CD8-positive, alpha-beta memory T cell (primary cell): ENCODE measurements around the gene NTN3. TPM values are rescaled to one million over a fixed set of nuclear protein-coding genes. Genes with fewer than 3 reads are reported as not detected.

Source experiments
- CTCF ChIA-PET: fragments of 350-600 bp; sonication (Branson Sonifier 250); formaldehyde crosslinking; loops from one replicate; lab custom pipeline; 2021; ENCODE audit warnings: antibody characterized with exemption; lab: Charles Lee
- POLR2A ChIA-PET: fragments of 350-600 bp; sonication (Branson Sonifier 250); formaldehyde crosslinking; loops from one replicate; lab custom pipeline; 2021; ENCODE audit warnings: antibody characterized with exemption; lab: Charles Lee
- DNase-seq, 5 donors: peaks; one replicate each; pipeline versions ENCODE4 v3.0.0 to v3.0.0-alpha.2; 2020 to 2022; ENCODE audit warnings: mixed read lengths in 1 of 5
- H3K27ac ChIP-seq: one replicate; pipeline ENCODE4 v1.7.0; 2013; ENCODE audit warnings: low read depth, mild to moderate bottlenecking, low read length, moderate library complexity
- H3K27me3 ChIP-seq: 2 replicates; pipeline ENCODE4 v1.7.0; 2013; ENCODE audit warnings: low read length, mild to moderate bottlenecking; ENCODE audit not compliant: insufficient read depth, poor library complexity, severe bottlenecking
- H3K36me3 ChIP-seq: 2 replicates; pipeline ENCODE4 v1.7.0; 2013; ENCODE audit warnings: mild to moderate bottlenecking, low read length, moderate library complexity; ENCODE audit not compliant: insufficient read depth
- H3K4me1 ChIP-seq: 2 replicates; pipeline ENCODE4 v1.7.0; 2013; ENCODE audit warnings: mild to moderate bottlenecking, low read length, moderate library complexity; ENCODE audit not compliant: insufficient read depth
- H3K4me3 ChIP-seq: 2 replicates; pipeline ENCODE4 v1.7.0; 2013; ENCODE audit warnings: mild to moderate bottlenecking, low read length
- H3K9me3 ChIP-seq: 2 replicates; pipeline ENCODE4 v1.7.0; 2013; ENCODE audit warnings: mild to moderate bottlenecking, low read length
- H3K27ac Mint-ChIP-seq, 8 donors: one replicate each; pipeline ENCODE4 v1.8.0; 2020 to 2021; ENCODE audit warnings: mixed read lengths in 8 of 8, mild to moderate bottlenecking in 6 of 8, inconsistent platforms in 3 of 8, moderate library complexity in 3 of 8
- H3K27me3 Mint-ChIP-seq, 2 donors: one replicate each; pipeline ENCODE4 v1.8.0; 2020 to 2021; ENCODE audit warnings: mixed read lengths in 2 of 2, mild to moderate bottlenecking in 1 of 2, moderate library complexity in 1 of 2
- H3K36me3 Mint-ChIP-seq, 3 donors: one replicate each; pipeline ENCODE4 v1.8.0; 2020 to 2021; ENCODE audit warnings: mixed read lengths in 3 of 3, inconsistent platforms in 1 of 3, mild to moderate bottlenecking in 1 of 3
- H3K4me1 Mint-ChIP-seq, 3 donors: one replicate each; pipeline ENCODE4 v1.8.0; 2020 to 2021; ENCODE audit warnings: mixed read lengths in 3 of 3, inconsistent platforms in 1 of 3, mild to moderate bottlenecking in 1 of 3
- H3K4me3 Mint-ChIP-seq, 7 donors: one replicate each; pipeline ENCODE4 v1.8.0; 2020 to 2021; ENCODE audit warnings: mixed read lengths in 7 of 7, mild to moderate bottlenecking in 6 of 7, moderate library complexity in 4 of 7, inconsistent platforms in 2 of 7
- H3K9me3 Mint-ChIP-seq, 5 donors: one replicate each; pipeline ENCODE4 v1.8.0; 2020 to 2022; ENCODE audit warnings: mixed read lengths in 5 of 5, mild to moderate bottlenecking in 3 of 5, moderate library complexity in 2 of 5, inconsistent platforms in 1 of 5
- polyA plus RNA-seq: library from polyadenylated mRNA; unstranded; fragments of 300-500 nt; fragmentation: Illumina TruSeq; gene quantifications from one replicate; pipeline ENCODE4 v1.2.3, GENCODE V29; 2021
- total RNA-seq, 2 experiments: library from RNA; stranded (reverse); gene quantifications; one replicate each; pipeline ENCODE4 v1.2.3, GENCODE V29; 2021

Gene NTN3
- total and polyA plus RNA-seq, 3 experiments from 2014 or later: not detected

DNA sequence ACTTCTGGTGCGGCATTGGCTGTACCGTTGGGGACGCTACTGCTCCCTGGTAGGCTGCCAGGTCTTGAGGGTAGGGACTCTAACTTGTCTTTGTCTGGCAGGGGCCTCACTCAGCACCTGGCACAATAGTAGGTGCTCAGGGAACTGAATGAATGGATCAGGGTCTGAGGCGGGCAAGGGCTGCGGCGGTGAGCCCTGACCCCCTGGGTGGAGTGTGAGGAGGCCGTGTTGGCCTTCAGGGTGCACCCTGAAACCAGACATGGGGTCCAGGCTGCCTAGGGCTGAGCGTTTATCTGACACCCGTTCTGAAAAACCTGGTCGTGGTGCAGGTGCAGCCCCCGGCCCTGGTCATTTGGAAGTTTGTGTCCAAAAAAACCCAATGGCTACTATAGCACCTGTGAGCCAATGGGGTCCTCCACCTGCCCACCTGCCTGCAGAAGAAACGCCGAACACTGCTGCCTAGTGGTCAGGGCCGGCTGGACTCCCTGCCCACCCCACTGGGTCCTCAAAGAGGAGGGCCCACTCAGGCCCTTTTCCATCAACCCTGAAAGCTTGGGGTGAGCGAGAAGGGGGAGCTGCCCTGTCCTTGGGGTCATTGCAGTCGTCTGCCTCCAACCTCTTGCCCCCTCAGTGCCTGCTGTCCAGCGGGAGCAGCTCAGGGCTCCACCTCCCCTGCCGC, 37.8 kb downstream of the NTN3 start:
- POLR2A ChIA-PET: no interaction called here
- Histone ChIP-seq H3K9me3 (no peaks in the 10 kb centered on the region), H3K4me1 (peaks cover 10% of the 10 kb centered on the region), H3K36me3 (no peaks in the 10 kb centered on the region), H3K4me3 (no peak overlapping the region), H3K27ac (no peak overlapping the region), H3K27me3 (no peaks in the 10 kb centered on the region)
- H3K4me3 Mint-ChIP-seq: no peak overlapping the region
- H3K27me3 Mint-ChIP-seq: peaks cover 0 to under 1% of the 10 kb centered on the region in 2 donors
- no peak overlapping the region for H3K27ac Mint-ChIP-seq
- DNase-seq: no peak
- H3K36me3 Mint-ChIP-seq: peaks cover 0 to 1% (median 0%) of the 10 kb centered on the region in 3 donors
- CTCF ChIA-PET: no interaction called here
- no peaks in the 10 kb centered on the region for H3K9me3 Mint-ChIP-seq
- peaks cover 14 to 15% (median 14%) of the 10 kb centered on the region in 3 donors for H3K4me1 Mint-ChIP-seq

DNA sequence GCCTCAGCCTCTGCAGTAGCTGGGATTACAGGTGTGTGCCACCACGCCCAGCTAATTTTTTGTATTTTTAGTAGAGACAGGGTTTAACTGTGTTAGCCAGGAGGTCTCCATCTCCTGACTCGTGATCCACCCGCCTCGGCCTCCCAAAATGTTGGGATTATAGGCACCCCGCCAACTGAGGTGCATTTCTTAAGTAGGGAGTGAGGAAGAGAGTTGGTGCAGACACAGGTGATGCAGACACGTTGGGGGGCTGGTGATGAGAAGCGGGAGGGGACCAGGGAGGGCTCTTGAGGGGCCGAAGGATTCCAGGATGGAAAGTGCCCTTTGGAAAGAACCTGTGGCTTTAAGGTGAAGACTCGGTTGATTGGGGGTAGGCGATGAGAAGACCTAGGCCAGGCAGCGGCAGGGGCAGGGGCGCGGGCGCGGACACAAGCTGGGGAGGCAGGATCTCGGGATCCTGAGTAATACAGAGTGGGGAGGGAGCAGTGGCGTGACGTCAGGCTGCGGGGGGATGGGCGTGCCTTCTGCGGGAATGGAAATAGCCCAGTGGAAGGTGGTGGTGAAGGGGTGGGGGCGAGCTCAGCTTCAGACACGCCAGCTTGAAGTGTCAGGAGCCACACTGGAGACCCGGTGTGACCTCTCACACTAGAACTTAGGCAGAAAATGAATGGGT, 40.2 kb downstream of the NTN3 start:
- Histone ChIP-seq H3K4me1 (peaks cover 27% of the 10 kb centered on the region), H3K36me3 (no peaks in the 10 kb centered on the region), H3K9me3 (no peaks in the 10 kb centered on the region), H3K4me3 (no peak overlapping the region), H3K27me3 (no peaks in the 10 kb centered on the region), H3K27ac (peak overlapping the region; percentile 33)
- ChIA-PET POLR2A (no interaction called here), CTCF (interaction anchor here (1.3 kb wide), 1 partner anchor 8 kb away, joined by 3 read pairs; no protein-coding TSS in a partner anchor)
- H3K4me1 Mint-ChIP-seq: peaks cover 27 to 33% (median 31%) of the 10 kb centered on the region in 3 donors
- no peak for DNase-seq
- no peaks in the 10 kb centered on the region for H3K9me3 Mint-ChIP-seq
- peaks cover 0 to 4% of the 10 kb centered on the region in 2 donors for H3K27me3 Mint-ChIP-seq
- peak overlapping the region in 3 of 8 donors; percentile 27 to 99 (median 58) for H3K27ac Mint-ChIP-seq
- peaks cover 0 to 15% (median 0%) of the 10 kb centered on the region in 3 donors for H3K36me3 Mint-ChIP-seq
- no peak overlapping the region for H3K4me3 Mint-ChIP-seq

- H3K27ac ChIP-seq: peak overlapping the region; percentile 86
- Mint-ChIP-seq H3K4me3 (peak overlapping the region; percentile 16 to 97 (median 91)), H3K27ac (peak overlapping the region; percentile 90 to 99 (median 96)), H3K4me1 (peaks cover 36 to 42% (median 40%) of the 10 kb centered on the region in 3 donors), H3K9me3 (no peaks in the 10 kb centered on the region), H3K36me3 (peaks cover 0 to 23% (median 0%) of the 10 kb centered on the region in 3 donors), H3K27me3 (peaks cover 0 to 6% of the 10 kb centered on the region in 2 donors)
- no peak overlapping the region for H3K4me3 ChIP-seq
- H3K27me3 ChIP-seq: no peaks in the 10 kb centered on the region
- H3K9me3 ChIP-seq: no peaks in the 10 kb centered on the region
- peak in 1 of 5 donors; percentile 47 for DNase-seq
- H3K4me1 ChIP-seq: peaks cover 36% of the 10 kb centered on the region
- POLR2A ChIA-PET: no interaction called here
- CTCF ChIA-PET: interaction anchor here (1.3 to 1.4 kb wide), 2 partner anchors 9 to 10 kb away, joined by 3 to 6 read pairs; no protein-coding TSS in a partner anchor
- H3K36me3 ChIP-seq: no peaks in the 10 kb centered on the region
Observed at GRCh38 chr16:2511996-2512734, 41.1 kb downstream of the NTN3 start.

DNA sequence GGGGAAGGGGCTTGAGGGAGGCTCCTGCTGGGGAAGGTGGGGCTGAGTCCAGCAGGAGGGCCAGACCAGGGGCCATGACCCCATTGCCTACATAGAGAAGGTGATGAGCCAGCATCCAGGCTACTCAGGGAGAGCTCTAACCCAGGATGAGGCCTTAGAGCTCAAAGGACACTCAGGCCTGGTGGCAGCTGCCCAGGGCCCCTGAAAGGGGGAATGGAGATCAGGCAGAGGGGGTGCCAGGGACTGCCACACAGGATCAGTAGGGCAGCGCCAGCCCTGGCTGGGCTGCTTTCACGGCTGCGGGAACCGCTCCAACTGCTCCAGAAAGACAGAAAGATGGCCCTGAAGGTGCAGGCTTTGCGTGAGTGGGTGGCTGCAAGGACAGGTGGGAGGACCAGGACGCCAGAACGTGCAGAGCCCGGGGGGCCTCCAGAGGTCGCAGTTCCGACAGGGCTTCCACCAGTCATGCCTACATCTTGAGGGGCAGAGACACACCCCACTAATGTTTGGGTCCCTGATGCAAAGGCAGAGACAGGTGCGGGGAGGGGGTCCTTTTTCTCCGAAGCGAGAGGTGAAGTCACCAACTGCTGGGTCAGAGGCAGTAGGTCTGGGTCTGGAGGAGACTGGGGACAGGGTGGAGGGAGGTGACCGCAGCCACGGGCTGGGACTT, 41.8 kb downstream of the NTN3 start:
- H3K9me3 Mint-ChIP-seq: no peaks in the 10 kb centered on the region

DNA sequence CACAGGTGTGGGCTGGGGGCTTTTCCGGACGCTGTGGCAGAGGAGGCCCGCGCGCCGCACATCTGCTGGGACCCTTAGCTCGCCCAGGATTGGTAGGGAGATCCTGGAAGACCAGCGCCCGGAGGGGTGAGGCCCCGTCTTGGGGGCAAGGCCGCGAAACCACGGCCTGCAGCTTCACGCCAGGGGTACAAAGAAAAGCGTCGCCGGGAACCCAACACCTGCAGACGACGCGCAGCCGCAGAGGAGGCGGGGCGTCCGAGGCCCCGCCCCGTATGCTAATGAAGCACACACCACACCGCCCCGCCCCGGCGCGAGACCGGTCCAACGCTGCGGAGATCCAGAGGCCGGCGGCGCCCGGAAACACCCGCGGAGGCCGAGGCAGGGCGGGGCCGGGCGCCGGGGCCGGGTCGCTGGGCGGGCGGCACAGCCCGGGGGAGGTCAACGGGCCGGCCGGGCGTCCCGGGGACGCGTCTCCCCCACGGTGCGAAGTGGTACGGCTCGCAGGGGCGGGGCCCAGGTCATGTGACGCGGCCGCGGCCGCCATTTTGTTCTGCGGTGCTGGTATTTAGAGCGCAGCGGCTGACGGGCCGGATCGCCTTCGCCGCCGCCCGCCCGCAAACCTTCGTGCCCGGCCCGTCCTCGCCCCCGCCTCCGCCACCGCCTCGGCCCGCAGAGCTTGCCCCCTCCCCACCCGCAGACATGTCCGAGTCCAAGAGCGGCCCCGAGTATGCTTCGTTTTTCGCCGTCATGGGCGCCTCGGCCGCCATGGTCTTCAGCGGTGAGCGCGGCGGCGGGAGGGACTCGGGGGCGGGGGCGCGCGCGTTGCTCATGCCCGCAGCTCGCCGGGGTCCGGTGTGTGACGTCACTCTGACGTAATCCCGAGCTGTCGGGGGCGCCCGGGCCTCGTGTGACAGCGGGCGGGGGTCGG, 42.6 kb downstream of the NTN3 start, which contains the start of gene ATP6V0C:
TSS of gene ATP6V0C (plus strand) at position 548 of the 928 bp plus-strand sequence. CDS start at position 700, 152 bp downstream.
- Histone ChIP-seq H3K27me3 (no peaks in the 10 kb centered on the region), H3K9me3 (no peaks in the 10 kb centered on the region), H3K27ac (peak within 1 kb of the TSS; percentile 86), H3K4me1 (peaks cover 49% of the 10 kb centered on the region), H3K4me3 (peak within 1 kb of the TSS; percentile 87), H3K36me3 (no peaks in the 10 kb centered on the region)
- peak; percentile 88 to 94 (median 94) for DNase-seq
- no peaks in the 10 kb centered on the region for H3K9me3 Mint-ChIP-seq
- H3K27me3 Mint-ChIP-seq: peaks cover 0 to 6% of the 10 kb centered on the region in 2 donors
- peaks cover 0 to 31% (median 0%) of the 10 kb centered on the region in 3 donors for H3K36me3 Mint-ChIP-seq
- H3K4me3 Mint-ChIP-seq: peak within 1 kb of the TSS; percentile 90 to 97 (median 94)
- H3K27ac Mint-ChIP-seq: peak within 1 kb of the TSS; percentile 95 to 99 (median 98)
- ChIA-PET POLR2A (interaction anchor here (0.6 to 2.3 kb wide), 8 partner anchors 18 to 1094 kb away, joined by 3 to 29 read pairs (median 4); partner anchors contain the start of genes CEMP1, ECI1 and PDPK1), CTCF (interaction anchor here (0.6 to 2.9 kb wide), 5 partner anchors 12 to 319 kb away, joined by 3 to 10 read pairs (median 4); partner anchors contain the start of gene PDPK1)
- peaks cover 50 to 57% (median 51%) of the 10 kb centered on the region in 3 donors for H3K4me1 Mint-ChIP-seq

More for the DNA sequence above, 41.8 kb downstream of the NTN3 start:
- peaks cover 0 to 28% (median 0%) of the 10 kb centered on the region in 3 donors for H3K36me3 Mint-ChIP-seq
- Histone ChIP-seq H3K4me3 (peak overlapping the region; percentile 74), H3K27me3 (no peaks in the 10 kb centered on the region), H3K36me3 (no peaks in the 10 kb centered on the region), H3K4me1 (peaks cover 41% of the 10 kb centered on the region), H3K27ac (peak overlapping the region; percentile 86), H3K9me3 (no peaks in the 10 kb centered on the region)
- peaks cover 43 to 49% (median 47%) of the 10 kb centered on the region in 3 donors for H3K4me1 Mint-ChIP-seq
- peak in 3 of 5 donors; percentile 19 to 67 (median 60) for DNase-seq
- POLR2A ChIA-PET: interaction anchor here (0.6 to 2.3 kb wide), 6 partner anchors 19 to 1093 kb away, joined by 3 to 29 read pairs (median 4); partner anchors contain the start of genes CEMP1, ECI1 and PDPK1
- H3K4me3 Mint-ChIP-seq: peak overlapping the region; percentile 88 to 97 (median 91)
- CTCF ChIA-PET: interaction anchor here (1.4 to 2.9 kb wide), 2 partner anchors 11 to 20 kb away, joined by 6 to 10 read pairs; no protein-coding TSS in a partner anchor
- H3K27me3 Mint-ChIP-seq: peaks cover 0 to 6% of the 10 kb centered on the region in 2 donors
- H3K27ac Mint-ChIP-seq: peak overlapping the region; percentile 91 to 99 (median 96)

GRCh38 chr16:2514333-2515179, 43.5 kb downstream of the NTN3 start:
- POLR2A ChIA-PET: interaction anchor here (1.0 to 2.3 kb wide), 4 partner anchors 17 to 23 kb away, joined by 4 to 29 read pairs (median 8); partner anchors contain the start of genes CEMP1 and PDPK1
- H3K27ac Mint-ChIP-seq: peak overlapping the region; percentile 92 to 99 (median 95)
- peak in 4 of 5 donors; percentile 39 to 71 (median 49) for DNase-seq

More at GRCh38 chr16:2514333-2515179, 43.5 kb downstream of the NTN3 start:
- Histone ChIP-seq H3K27ac (peak overlapping the region; percentile 86), H3K27me3 (no peaks in the 10 kb centered on the region), H3K9me3 (no peaks in the 10 kb centered on the region), H3K36me3 (peaks cover 6% of the 10 kb centered on the region), H3K4me1 (peaks cover 57% of the 10 kb centered on the region), H3K4me3 (peak overlapping the region; percentile 87)
- Mint-ChIP-seq H3K27me3 (peaks cover 0 to 6% of the 10 kb centered on the region in 2 donors), H3K4me3 (peak overlapping the region; percentile 90 to 97 (median 93)), H3K9me3 (no peaks in the 10 kb centered on the region), H3K4me1 (peaks cover 52 to 66% (median 57%) of the 10 kb centered on the region in 3 donors), H3K36me3 (peaks cover 0 to 37% (median under 1%) of the 10 kb centered on the region in 3 donors)
- CTCF ChIA-PET: interaction anchor here (0.6 to 2.9 kb wide), 4 partner anchors 14 to 320 kb away, joined by 3 to 10 read pairs (median 4); partner anchors contain the start of gene PDPK1
